ENCODE measurements around the gene ZNF367.
A peak's percentile ranks its signal among the peaks of the same experiment; 100 is the strongest.

ZNF367 gene

DNA sequence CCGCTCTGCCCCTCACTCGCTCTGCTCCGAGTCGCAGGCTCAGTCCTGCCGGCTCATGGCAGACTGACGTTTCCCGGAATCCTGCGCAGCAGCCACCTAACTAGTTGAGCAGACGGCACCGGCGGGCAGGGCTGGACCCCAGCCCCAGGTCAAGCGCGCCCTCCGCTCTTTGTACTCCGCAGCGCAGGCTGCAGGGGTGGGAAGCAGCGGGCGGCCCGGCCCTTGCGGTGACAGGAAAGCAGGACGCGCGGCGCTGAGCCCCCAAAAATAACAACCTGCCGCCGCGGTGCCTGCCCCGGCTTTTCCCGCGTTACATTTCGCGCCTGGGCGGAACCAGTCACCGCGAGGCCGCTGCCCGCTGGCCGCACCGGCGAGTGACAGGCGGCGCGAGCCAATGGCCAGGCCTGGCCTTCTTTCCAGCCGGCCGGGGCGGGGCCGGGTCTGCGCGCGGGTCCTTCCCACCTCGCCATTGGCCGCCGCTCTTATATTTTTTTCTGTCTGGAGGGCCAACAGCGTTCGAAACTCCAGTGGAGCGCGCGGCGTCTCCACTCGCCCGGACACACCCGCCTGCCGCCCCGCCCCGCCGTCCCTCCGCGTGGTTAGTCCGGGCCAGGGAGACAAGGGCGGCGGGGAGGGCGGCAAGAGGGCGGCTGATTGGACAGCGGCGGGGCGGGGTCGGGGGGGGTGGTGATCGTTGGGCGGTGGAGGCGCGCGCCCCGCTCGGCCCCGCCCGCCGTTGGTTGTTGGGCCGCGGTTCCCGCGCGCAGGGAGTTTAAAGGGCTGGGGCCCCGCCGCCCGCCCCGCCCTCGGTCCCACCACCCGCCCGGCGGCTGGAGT, at the start of gene ZNF367:
Gene ZNF367 (minus strand): TSS at position 288 of the 837 bp plus-strand sequence. CDS start 338 bp downstream, outside the sequence.
- DNase-seq, result peak; percentile 97

DNA sequence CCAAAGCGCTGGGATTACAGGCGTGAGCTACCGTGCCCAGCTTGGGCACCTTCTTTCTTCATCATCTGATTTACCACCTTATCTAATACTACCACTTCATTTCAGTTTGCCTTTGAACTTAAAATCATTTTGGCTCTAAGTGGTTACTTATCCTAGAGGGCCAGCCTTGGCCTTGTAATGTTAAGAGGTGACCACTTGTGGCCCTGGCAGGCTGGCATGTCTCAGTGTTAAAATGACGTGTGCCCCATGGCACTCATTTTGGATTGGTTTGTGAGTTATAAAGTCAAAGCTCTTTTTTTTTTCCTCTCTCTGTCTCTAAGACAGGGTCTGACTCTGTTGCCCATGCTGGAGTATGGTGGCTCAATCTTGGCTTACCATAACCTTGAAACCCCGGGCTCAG, 49.6 kb upstream of the ZNF367 start:
- DNase-seq, result no peak

DNA sequence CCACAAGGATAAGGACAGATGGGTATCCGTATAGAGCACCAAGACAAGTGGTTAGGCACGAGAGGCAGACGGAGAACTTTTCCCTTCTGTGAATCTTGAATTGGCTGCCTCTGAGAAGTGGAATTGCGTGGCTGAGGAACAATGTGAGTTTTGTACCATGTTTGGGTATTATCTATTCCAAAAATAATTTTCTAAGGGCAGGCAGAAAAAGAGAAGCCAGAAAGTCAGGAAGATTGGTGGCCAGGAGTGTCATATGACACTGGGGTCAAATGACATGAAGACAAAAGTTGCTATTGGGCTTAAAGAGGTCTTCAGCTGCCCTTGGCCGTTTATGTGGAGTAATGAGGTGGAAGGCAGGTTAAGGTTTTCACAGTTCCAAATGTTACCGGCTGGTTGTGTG, 46.3 kb upstream of the ZNF367 start:
- no peak for DNase-seq

DNA sequence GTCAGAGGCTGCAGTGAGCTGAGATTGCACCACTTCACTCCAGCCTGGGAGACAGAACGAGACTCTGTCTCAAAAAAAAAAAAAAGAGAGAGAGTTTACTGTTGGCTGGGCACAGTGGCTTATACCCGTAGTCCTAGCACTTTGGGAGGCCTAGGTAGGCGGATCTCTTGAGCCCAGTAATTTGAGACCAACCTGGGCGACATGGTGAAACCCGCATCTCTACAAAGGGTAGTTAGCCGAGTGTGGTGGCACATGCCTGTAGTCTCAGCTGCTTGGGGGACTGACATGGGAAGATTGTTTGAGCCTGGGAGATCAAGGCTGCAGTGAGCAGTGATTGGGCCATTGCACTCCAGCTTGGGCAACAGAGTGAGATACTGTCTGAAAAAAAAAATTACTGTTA, 44.4 kb upstream of the ZNF367 start:
- DNase-seq, result no peak

DNA sequence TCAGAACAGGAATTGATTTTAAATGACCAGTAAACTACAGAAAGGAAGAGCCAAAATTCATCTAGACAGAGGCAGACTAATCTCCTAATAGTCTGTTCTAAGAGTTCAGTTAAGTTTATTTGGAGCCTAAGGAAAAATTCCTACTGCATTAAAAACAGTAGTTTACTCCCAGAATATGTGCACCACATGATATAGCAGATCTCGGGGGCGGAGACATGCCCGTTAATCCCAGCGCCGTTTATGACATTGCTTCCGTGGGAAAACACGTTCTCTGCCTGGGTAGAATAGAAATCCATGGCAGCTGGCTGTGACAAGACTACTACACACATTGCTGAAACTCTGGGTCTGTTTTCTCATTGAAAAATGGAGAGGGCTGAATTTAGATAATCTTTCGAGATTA, 43.2 kb upstream of the ZNF367 start:
- DNase-seq, result no peak

DNA sequence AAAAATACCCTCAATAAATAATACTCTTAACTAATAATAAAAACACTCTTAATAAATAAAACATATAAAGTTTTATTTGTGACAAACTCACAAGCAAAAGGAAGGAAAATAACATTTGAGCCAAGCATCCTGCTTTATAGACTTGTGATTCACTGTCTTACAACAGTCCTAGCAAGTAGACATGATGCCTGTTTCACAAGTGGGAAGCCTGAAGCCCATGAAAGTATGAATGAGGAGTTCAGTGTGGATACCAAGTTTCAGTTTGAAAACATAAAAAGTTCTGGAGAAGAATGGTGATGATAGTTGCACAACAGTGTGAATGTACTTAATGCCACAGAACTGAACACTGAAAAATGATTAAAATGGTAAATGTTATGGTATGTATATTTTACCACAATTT, 42.7 kb upstream of the ZNF367 start:
- no peak for DNase-seq

DNA sequence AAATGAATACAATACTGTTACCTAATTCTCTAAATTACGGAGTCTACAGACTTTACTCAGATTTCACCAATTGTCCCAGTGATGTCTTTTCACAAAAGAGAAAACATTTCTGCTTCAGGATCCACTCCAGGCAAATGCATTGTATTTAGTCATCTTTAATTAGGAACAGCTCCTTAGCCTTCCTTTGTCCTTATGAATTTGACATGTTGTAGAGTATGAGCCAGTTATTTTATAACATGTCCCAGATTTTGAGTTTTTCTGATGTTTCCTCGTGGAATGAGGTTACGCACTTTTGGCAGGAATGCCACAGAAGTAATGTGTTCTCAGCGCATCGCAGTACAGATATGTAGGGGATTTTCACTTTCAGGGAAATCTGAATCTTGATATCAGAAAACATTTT, 42.3 kb upstream of the ZNF367 start:
- DNase-seq, result no peak

DNA sequence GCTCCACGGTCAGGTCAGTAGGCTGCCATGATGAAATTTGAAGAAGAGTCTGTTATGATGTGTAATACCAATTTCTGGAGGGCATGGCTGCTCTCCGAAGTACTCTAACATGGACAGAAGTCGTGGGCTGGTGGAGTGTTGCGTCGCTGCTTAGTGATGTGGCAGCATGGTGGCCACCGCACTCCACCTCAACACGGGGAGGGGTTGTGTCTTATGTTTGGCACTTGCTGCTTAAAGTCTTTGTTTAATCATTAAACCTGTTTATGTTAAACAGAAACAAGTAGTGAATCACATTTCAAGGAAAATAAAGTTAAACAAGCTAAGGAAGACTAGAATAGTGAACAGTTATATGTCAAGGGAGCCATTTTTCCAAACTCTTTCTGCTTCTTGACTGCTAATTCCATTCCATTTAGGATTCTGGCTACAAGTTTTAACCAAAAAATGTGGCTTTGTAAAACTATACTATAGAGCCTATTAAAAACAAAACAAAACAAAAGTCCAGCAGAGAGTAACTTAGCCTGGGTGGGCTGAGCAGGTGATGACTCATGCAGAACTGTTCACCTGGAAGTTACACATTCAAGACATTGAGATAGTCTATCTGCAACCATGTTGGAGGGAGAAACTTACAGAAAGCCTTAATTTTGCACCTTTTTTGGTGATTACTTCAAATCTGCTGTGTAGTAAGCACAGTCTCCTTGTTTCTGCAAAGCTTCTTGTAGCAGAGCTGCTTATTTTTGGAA, 41.3 kb upstream of the ZNF367 start:
- DNase-seq, result no peak

DNA sequence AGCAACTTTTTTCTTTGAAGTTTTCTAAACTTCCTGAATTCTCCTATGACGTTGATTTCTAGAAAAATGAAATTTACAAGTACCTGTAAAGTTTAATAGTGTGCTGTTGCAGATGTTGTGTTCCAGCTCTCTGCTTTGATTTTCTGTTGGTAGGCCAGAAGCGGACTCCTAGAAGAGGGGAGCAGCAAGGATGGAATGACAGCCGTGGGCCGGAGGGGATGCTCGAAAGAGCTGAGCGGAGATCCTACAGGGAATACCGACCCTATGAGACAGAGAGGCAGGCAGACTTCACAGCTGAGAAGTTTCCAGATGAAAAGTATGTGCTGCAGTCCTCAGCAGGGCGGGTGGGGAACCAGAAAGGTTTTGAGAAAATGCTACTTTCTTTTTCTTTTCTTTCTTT, 40.1 kb upstream of the ZNF367 start:
- DNase-seq, result no peak

DNA sequence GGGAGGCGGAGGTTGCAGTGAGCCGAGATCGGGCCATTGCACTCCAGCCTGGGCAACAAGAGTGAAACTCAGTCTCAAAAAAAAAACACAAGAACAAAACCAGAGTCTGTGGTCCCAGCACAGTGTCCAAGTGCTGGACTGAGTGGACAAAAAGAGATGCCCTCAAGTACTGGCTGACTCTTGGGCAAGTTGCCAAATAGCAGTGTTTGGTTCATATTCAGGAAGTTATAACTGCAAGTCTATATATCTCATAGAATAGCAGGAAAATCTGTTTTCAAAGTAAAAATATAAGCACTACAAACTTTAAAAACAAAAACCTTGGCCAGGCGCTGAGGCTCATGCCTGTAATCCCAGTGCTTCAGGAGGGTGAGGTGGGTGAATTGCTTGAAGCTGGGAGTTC, 39.1 kb upstream of the ZNF367 start:
- DNase-seq, result no peak

DNA sequence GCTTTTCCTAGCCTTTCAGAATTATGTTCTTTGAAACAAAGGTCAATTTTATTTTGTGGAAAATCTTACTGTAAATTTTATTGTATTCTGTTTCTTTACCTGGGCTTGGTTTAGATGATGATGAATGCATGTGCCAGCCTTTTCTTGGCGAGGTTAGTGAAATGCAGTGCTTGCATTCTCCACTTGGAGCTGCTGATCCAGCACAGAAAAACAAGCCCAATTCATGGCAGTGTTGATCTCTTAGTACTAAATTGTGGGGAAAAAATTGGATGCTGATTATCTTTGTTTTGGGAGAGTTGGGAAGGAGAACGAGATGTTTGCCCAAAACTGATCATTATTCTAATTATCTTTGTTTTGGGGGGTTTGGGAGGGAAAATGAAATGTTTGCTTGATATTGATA, 35.5 kb upstream of the ZNF367 start:
- peak; percentile 78 for DNase-seq

DNA sequence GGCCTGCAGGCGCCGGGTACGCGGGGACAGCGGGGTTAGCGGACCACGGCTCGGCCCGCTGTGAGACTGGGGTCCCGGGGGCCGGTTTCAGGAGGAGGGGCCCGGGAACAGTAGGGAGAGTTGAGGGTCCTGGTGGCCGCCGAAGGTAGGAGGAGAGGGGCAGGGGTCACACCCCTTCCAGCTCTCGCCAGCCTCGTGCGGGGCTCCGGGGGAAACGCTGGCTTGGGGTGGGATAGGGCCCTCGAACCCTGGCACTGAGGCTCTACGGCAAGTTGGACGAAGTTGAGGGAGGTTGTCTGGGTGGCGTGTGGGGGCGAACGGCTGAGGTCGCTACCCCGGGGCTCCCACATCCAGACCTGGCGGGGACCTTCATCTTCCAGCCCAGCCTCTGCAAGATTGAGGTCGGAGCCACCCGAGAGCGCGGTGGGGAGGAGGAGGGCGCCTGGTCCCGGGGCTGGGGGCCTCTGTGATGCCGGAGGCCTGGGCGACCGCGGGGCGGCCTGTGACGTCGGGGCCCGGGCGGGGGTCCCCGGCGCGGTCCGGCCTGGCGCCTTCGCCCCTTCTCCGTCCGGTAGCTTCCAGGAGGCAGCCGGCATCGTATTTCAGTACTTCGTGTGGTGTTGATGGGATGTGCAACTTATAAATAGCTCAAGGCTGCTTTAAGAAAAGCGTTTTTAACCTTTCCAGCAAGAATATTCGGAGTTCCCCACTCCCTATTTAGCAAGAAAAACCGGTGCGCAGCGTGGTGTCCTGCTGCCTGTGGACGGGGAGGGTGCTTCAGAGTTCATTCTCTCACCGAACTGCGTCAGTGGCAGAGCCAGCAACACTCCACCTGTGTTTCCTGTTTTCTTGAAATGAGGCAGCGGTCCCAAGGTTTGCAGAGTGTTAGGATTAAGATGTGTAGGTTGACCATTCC, 32.7 kb upstream of the ZNF367 start:
- DNase-seq, result no peak

DNA sequence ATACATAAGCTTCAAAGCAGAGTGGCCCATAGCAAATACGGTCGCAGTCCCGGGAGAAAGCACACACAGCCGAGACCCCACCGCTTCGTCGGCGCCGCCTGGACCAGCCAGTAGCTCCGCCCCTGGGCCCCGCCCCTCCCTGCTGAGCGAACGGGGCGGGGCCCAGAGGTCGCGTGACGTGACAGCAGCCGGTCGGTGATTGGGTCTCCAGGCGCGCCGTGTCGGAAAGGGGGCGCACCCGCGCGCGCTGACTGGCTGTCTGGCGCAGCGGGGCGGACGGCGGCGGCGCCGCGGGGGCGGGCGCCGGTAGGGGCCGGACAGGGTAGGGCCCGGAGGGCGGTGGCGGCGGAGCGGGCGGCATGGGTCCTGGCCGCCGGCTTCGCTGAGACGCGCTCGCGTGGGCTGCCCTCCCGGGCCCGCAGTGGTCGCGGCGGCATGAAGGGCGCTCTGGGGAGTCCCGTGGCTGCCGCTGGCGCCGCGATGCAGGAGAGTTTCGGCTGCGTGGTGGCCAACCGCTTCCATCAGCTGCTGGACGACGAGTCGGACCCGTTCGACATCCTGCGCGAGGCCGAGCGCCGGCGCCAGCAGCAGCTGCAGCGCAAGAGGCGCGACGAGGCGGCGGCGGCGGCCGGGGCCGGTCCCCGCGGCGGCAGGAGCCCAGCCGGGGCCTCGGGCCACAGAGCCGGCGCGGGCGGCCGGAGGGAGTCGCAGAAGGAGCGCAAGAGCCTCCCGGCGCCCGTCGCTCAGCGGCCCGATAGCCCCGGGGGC, 31.9 kb upstream of the ZNF367 start, which contains the start of gene HABP4:
Gene HABP4 (plus strand): TSS at position 325 of the 768 bp plus-strand sequence. CDS start 111 bp downstream, at position 436.
- DNase-seq, result peak; percentile 97

DNA sequence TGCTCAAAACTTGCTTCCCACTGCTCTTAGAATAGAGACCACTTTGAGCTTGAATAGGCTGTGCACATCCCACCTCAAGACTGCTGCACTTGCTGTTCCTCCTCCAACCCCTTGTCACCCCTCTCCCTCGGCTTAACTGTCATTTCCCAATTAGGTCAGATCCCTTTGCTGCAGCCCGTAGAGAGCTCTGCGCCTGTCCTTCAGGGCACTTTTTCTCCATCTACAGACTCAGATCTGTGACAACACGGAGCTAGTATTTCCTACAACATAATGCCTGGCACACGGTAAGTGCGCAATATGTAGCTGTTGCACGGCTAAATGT, 31.3 kb upstream of the ZNF367 start:
- no peak for DNase-seq

DNA sequence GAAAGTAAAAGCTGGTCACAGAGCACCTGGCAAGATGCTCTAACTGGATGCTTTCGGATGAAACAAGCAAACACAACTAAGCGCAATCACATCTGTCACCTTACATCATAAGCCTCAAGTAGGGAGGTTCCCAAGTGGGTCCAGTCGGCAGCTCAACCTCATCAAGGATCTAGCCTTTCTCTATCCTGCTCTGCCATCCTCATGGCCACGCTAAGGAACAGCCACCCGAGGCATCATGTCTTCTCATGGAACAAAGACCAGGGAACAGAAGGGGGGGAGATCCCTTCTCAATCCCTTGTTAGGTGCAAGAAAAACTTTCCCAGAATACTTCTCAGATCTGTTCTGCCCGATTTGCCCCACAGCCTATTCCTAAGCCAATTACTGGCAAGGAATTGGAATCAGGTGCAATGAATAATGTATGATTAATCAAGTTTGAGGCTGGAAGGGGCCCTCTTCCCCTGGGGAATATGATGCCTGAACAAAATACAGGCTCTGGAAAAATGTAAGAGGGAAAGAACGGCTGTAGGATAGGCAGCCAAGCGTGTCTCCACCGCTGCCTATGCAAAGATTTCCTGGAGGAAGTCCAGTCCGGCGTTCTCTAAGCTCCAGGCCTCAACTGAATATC, 30.5 kb upstream of the ZNF367 start:
- no peak for DNase-seq

DNA sequence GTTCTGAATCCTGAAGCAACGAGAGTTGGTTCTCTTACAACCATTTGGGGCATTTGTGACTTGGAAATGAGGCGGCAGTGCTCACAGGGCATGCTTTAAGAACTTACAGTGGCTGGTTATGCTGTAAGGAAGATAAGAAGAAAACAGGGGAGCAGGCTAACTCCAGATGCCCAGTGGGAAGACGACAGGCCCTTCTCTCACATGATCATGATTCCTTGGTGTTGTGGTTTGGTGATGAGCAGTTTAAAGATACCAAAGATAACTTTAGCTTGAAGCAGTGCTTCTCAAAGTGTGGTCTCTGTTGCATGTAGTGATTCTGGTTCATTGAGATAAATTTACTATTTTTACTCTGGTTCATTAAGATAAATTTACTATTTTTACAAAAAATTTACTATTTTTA, 29.2 kb upstream of the ZNF367 start:
- DNase-seq, result no peak

DNA sequence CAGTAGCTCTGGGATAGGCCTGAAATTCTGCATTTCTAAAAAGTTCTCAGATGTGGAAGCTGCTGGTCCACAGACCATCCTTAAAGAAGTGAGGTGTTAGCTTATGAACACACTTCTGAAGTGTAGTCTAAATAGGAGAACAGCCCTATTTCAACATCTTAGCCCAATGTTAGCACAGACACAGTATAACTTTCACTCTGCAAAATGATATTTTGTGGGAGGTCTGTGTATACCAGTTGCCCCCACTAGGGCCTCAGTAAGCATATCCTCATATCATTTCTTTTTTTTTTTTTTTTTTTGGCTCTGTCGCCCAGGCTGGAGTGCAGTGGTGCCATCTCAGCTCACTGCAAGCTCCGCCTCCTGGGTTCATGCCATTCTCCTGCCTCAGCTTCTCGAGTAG, 24.3 kb upstream of the ZNF367 start:
- DNase-seq, result no peak

DNA sequence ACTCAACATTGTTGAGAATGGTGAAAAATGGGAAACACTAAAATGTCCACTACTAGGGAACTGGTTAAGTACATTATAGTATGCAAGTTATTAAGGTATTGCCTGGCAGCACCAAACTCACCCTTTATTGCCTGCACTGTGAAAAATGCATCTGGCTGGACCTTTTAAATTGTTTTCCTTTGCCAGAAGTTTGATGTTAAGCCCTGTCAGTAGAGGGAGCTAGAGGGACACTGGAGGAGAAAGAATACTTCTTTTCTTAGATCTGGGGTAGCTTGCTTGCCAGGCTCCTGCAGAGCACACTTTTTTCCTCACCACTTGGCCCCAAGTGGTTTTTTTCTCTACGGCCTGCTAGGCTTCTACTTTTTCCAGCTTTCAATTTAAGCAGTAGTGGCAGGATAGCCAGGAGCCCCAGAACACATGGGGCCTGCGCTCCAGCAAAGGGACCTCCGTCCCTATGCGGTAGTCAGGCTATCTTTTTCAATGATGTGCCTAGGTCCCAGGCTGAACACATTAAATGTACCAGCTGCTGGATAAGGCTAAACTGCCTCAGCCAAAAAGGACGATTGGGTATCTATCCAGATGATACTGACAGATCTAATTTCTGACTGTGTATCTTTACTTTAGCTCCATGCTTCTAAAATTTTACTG, 23.8 kb upstream of the ZNF367 start:
- no peak for DNase-seq

DNA sequence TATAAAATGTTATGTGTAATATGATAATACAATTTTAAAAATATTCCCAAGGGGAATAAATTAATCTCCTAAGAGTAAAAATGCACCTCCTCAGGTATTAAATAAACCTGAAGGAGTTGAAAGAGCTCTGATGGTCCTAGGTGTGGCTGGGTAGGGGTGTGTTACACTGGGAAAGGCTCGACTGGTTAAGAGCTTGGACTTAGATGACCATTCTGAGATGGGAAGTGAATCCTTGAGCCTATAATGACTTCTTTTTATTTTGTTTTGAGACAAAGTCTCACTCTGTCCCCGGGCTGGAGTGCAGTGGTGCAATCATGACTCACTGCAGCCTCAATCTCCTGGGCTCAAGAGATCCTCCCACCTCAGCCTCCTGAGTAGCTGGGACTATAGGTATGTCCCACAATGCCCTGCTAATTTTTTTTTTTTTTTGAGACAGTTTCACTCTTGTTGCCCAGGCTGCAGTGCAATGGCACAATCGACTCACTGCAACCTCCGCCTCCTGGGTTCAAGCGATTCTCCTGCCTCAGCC, 22.6 kb upstream of the ZNF367 start:
- DNase-seq, result no peak

DNA sequence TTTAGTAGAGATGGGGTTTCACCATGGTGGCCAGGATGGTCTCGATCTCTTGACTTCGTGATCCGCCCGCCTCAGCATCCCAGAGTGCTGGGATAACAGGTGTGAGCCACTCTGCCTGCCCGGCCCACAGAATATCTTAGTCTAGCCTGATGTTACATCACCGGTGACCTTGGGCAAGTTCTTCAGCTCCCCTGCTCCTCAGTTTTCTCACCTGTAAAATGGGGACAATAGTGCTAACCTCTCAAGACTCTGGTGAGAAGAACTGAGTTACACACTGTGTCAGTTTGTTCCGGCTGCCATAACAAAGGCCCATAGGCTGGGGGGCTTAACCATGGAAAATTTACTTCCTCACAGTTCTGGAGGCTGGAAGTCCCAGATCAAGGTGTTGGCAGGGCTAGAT, 19.3 kb upstream of the ZNF367 start:
- no peak for DNase-seq

DNA sequence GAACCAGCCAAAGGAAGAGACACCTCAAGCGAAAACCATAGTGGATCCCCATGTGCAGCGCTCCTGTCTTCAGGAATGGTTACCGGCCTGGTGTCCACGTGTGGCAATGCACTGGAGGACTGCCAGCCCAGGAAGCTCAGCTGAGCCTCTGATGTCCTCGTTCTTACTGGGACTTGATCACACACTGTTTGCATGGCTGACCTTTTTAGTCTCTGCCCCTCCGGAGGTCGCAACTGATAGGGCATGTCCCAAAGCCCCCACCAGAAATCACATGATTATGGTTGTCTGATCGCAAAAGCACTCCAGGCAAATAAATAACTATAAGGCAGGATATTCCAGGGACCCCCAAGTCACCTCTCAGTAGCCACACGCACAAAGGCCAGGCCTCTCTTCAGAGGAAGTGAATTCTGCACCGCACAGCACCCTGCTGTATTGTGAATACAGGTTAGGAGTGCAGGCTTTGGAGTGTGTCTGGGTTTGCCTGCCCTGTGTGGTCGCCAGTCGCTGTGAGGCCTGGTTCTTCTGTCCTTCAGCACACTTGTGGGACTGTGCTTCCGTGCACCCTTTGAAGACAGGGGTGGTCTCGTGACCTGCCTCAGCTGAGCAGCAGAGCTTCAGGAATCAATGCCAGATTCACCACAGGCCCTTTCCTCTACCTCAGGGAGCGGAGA, 18.4 kb upstream of the ZNF367 start:
- no peak for DNase-seq

Measured in midbrain (tissue), 1 donor.